HEK293 (cell line): Measurements from ENCODE around the gene CUEDC1.
A peak's percentile ranks its signal among the peaks of the same experiment; 100 is the strongest.

Experiments
- CTCF ChIA-PET: fragments of 350-600 bp; formaldehyde crosslinking; extraction: SDS; loops from one replicate; lab custom pipeline; 2021; ENCODE audit warnings: antibody characterized with exemption; lab: Yijun Ruan, JAX
- POLR2A ChIA-PET: fragments of 300-600 bp; formaldehyde crosslinking; extraction: SDS; loops from one replicate; lab custom pipeline; 2020; ENCODE audit warnings: antibody characterized with exemption, inconsistent platforms; lab: Yijun Ruan, JAX
- H3K27ac ChIP-seq: fragments of 200-500 bp; sonication (Bioruptor generic); 2 replicates; pipeline ENCODE4 v1.5.1; 2014; ENCODE audit warnings: low read depth, low read length, control low read depth, inconsistent platforms; ENCODE audit errors: extremely low read depth
- H3K36me3 ChIP-seq, 2 experiments: fragments of 200-500 bp in 1 of 2; sonication (Bioruptor generic) in 1 of 2; 1 replicate in 1 of 2; 2 replicates in 1 of 2; pipeline ENCODE4 v1.5.1; 2014 to 2017; ENCODE audit warnings: inconsistent platforms in 2 of 2, low read length in 2 of 2; ENCODE audit not compliant: control insufficient read depth in 2 of 2, insufficient read depth in 1 of 2
- H3K4me1 ChIP-seq: fragments of 200-500 bp; sonication (Bioruptor generic); 2 replicates; pipeline ENCODE4 v1.5.1; 2014; ENCODE audit warnings: mild to moderate bottlenecking, low read length, inconsistent platforms; ENCODE audit not compliant: control insufficient read depth, insufficient read depth
- H3K4me3 ChIP-seq: 2 replicates; pipeline ENCODE4 v1.5.1; 2011; ENCODE audit warnings: low read depth, mild to moderate bottlenecking, control low read depth, low read length, moderate library complexity
- H3K9me3 ChIP-seq: fragments of 200-500 bp; sonication (Bioruptor generic); 2 replicates; pipeline ENCODE4 v1.5.1; 2014; ENCODE audit warnings: low read depth, low read length, inconsistent platforms; ENCODE audit not compliant: control insufficient read depth, insufficient read depth
- FEZF1 ChIP-seq: fragments of 450-650 bp; formaldehyde crosslinking; IDR thresholded peaks from 2 replicates; pipeline ENCODE4 v1.5.1; 2016; ENCODE audit warnings: missing biosample characterization, missing genetic modification characterization
- GFI1B ChIP-seq: fragments of 450-650 bp; formaldehyde crosslinking; IDR thresholded peaks from 2 replicates; pipeline ENCODE4 v1.5.1; 2016; ENCODE audit warnings: missing biosample characterization, missing genetic modification characterization
- GLI2 ChIP-seq: fragments of 450-650 bp; formaldehyde crosslinking; IDR thresholded peaks from 2 replicates; pipeline ENCODE4; 2017; ENCODE audit warnings: missing biosample characterization, missing genetic modification characterization, low read depth, borderline replicate concordance
- GLIS1 ChIP-seq: fragments of 450-650 bp; formaldehyde crosslinking; IDR thresholded peaks from 2 replicates; pipeline ENCODE4 v1.5.1; 2016; ENCODE audit warnings: missing biosample characterization, missing genetic modification characterization
- IKZF3 ChIP-seq: fragments of 450-650 bp; IDR thresholded peaks from 2 replicates; pipeline ENCODE4 v1.5.0; 2018; ENCODE audit warnings: missing biosample characterization, mild to moderate bottlenecking, missing genetic modification characterization, moderate library complexity
- KLF1 ChIP-seq: fragments of 450-650 bp; formaldehyde crosslinking; IDR thresholded peaks from 2 replicates; pipeline ENCODE4 v1.5.1; 2016; ENCODE audit warnings: missing biosample characterization, missing genetic modification characterization
- KLF9 ChIP-seq: fragments of 450-650 bp; formaldehyde crosslinking; IDR thresholded peaks from 2 replicates; pipeline ENCODE4 v1.5.1; 2016; ENCODE audit warnings: missing biosample characterization, missing genetic modification characterization, low read depth
- PRDM1 ChIP-seq: fragments of 450-650 bp; formaldehyde crosslinking; IDR thresholded peaks from 2 replicates; pipeline ENCODE4; 2016; ENCODE audit warnings: missing biosample characterization, missing genetic modification characterization
- SCRT2 ChIP-seq: fragments of 450-650 bp; formaldehyde crosslinking; IDR thresholded peaks from 2 replicates; pipeline ENCODE4 v1.5.1; 2016; ENCODE audit warnings: missing biosample characterization, missing genetic modification characterization
- SETDB1 ChIP-seq: IDR thresholded peaks from one replicate; pipeline ENCODE4 v1.6.1; 2017; ENCODE audit warnings: mild to moderate bottlenecking, low read length, moderate library complexity, mixed read lengths; ENCODE audit not compliant: insufficient read length
- SP2 ChIP-seq: fragments of 450-650 bp; formaldehyde crosslinking; IDR thresholded peaks from 2 replicates; pipeline ENCODE4 v1.5.1; 2016; ENCODE audit warnings: missing biosample characterization, missing genetic modification characterization
- ZNF140 ChIP-seq: fragments of 450-650 bp; formaldehyde crosslinking; IDR thresholded peaks from 2 replicates; pipeline ENCODE4 v1.5.1; 2016; ENCODE audit warnings: missing biosample characterization, missing genetic modification characterization
- ZNF366 ChIP-seq: fragments of 450-650 bp; formaldehyde crosslinking; conservative IDR thresholded peaks from 2 replicates; pipeline ENCODE4 v1.5.1; 2016; ENCODE audit warnings: missing biosample characterization, missing genetic modification characterization
- ZNF404 ChIP-seq: fragments of 450-650 bp; formaldehyde crosslinking; IDR thresholded peaks from 2 replicates; pipeline ENCODE4 v1.5.1; 2017; ENCODE audit warnings: missing biosample characterization, missing genetic modification characterization
- ZNF521 ChIP-seq: fragments of 450-650 bp; formaldehyde crosslinking; IDR thresholded peaks from 2 replicates; pipeline ENCODE4 v1.5.1; 2017; ENCODE audit warnings: missing biosample characterization, mild to moderate bottlenecking, missing genetic modification characterization
- ZNF529 ChIP-seq: fragments of 450-650 bp; formaldehyde crosslinking; IDR thresholded peaks from 2 replicates; pipeline ENCODE4 v1.5.1; 2017; ENCODE audit warnings: missing genetic modification characterization, missing biosample characterization; ENCODE audit not compliant: insufficient replicate concordance
- ZNF561 ChIP-seq: fragments of 450-650 bp; IDR thresholded peaks from 2 replicates; pipeline ENCODE4 v1.5.1; 2018; ENCODE audit warnings: missing biosample characterization, missing genetic modification characterization, borderline replicate concordance
- ZNF621 ChIP-seq: fragments of 450-650 bp; formaldehyde crosslinking; IDR thresholded peaks from 2 replicates; pipeline ENCODE4 v1.5.1; 2017; ENCODE audit warnings: missing biosample characterization, missing genetic modification characterization
- ZNF623 ChIP-seq: fragments of 450-650 bp; formaldehyde crosslinking; IDR thresholded peaks from 2 replicates; pipeline ENCODE4 v1.5.1; 2016; ENCODE audit warnings: missing biosample characterization, missing genetic modification characterization
- ZNF624 ChIP-seq: fragments of 450-650 bp; formaldehyde crosslinking; IDR thresholded peaks from 2 replicates; pipeline ENCODE4 v1.5.1; 2017; ENCODE audit warnings: missing biosample characterization, missing genetic modification characterization
- ZNF677 ChIP-seq: fragments of 450-650 bp; IDR thresholded peaks from 2 replicates; pipeline ENCODE4 v1.5.0; 2018; ENCODE audit warnings: missing biosample characterization, mild to moderate bottlenecking, missing genetic modification characterization, moderate library complexity
- ZNF777 ChIP-seq: fragments of 450-650 bp; formaldehyde crosslinking; IDR thresholded peaks from 2 replicates; pipeline ENCODE4 v1.5.1; 2017; ENCODE audit warnings: missing biosample characterization, missing genetic modification characterization, borderline replicate concordance
- TF ChIP-seq, protein P1 (sequence below): fragments of 450-650 bp; formaldehyde crosslinking; conservative IDR thresholded peaks from 2 replicates; pipeline ENCODE4 v1.5.1; 2016; ENCODE audit warnings: low read depth, missing biosample characterization, missing genetic modification characterization
- TF ChIP-seq, protein P2 (sequence below): fragments of 450-650 bp; IDR thresholded peaks from 2 replicates; pipeline ENCODE4 v1.5.1; 2018; ENCODE audit warnings: missing biosample characterization, missing genetic modification characterization
- TF ChIP-seq, protein P3 (sequence below): fragments of 450-650 bp; formaldehyde crosslinking; IDR thresholded peaks from 2 replicates; pipeline ENCODE4 v1.5.1; 2017; ENCODE audit warnings: missing biosample characterization, missing genetic modification characterization

The CUEDC1 gene

DNA sequence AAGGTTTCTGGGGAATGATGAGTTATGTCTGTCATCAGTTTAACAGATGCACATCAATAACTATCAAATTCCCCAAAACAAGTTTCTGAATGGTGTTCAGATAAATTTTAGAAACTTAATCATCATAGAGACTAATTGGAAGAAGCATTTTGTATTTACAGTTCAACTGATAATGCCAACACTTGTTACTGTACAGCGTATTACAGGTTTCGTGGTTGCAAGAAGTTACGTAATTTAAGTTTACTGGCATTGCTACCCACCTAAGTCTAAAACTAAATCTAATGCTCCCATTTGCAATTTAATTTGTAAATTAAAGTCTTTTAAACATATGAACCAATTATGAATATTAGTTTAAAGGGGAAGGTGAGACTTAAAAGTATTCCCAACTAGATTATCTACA is 48.8 kb upstream of the CUEDC1 start:
- Histone ChIP-seq H3K27ac (no peak overlapping the region), H3K4me1 (peaks cover 22% of the 10 kb centered on the region), H3K4me3 (no peak overlapping the region), H3K9me3 (no peaks in the 10 kb centered on the region), H3K36me3 (peaks cover 57 to 71% of the 10 kb centered on the region in 2 experiments)
- ChIA-PET CTCF (interaction anchor here (0.6 to 0.7 kb wide), 2 partner anchors 18 to 80 kb away, joined by 3 read pairs; no protein-coding TSS in a partner anchor), POLR2A (interaction anchor here (1.4 kb wide), 1 partner anchor 79 kb away, joined by 5 read pairs; the partner anchor contains the start of gene DYNLL2)
- TF ChIP-seq, protein P1, sequence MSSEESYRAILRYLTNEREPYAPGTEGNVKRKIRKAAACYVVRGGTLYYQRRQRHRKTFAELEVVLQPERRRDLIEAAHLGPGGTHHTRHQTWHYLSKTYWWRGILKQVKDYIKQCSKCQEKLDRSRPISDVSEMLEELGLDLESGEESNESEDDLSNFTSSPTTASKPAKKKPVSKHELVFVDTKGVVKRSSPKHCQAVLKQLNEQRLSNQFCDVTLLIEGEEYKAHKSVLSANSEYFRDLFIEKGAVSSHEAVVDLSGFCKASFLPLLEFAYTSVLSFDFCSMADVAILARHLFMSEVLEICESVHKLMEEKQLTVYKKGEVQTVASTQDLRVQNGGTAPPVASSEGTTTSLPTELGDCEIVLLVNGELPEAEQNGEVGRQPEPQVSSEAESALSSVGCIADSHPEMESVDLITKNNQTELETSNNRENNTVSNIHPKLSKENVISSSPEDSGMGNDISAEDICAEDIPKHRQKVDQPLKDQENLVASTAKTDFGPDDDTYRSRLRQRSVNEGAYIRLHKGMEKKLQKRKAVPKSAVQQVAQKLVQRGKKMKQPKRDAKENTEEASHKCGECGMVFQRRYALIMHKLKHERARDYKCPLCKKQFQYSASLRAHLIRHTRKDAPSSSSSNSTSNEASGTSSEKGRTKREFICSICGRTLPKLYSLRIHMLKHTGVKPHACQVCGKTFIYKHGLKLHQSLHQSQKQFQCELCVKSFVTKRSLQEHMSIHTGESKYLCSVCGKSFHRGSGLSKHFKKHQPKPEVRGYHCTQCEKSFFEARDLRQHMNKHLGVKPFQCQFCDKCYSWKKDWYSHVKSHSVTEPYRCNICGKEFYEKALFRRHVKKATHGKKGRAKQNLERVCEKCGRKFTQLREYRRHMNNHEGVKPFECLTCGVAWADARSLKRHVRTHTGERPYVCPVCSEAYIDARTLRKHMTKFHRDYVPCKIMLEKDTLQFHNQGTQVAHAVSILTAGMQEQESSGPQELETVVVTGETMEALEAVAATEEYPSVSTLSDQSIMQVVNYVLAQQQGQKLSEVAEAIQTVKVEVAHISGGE (tag by site-specific recombination): no peak
- TF ChIP-seq ZNF561 (tag by site-specific recombination) (no peak), GFI1B (no peak), KLF1 (no peak), ZNF624 (no peak), ZNF677 (tag by site-specific recombination) (no peak), SETDB1 (no peak), GLI2 (tag by site-specific recombination) (0 out of 2 replicates have a peak, but pooled peaks have one; percentile 13), ZNF777 (tag by site-specific recombination) (no peak), SP2 (tag by site-specific recombination) (no peak), ZNF404 (no peak), SCRT2 (tag by site-specific recombination) (peak; percentile 78), GLIS1 (tag by site-specific recombination) (no peak), ZNF623 (tag by site-specific recombination) (no peak)
- TF ChIP-seq, protein P2, sequence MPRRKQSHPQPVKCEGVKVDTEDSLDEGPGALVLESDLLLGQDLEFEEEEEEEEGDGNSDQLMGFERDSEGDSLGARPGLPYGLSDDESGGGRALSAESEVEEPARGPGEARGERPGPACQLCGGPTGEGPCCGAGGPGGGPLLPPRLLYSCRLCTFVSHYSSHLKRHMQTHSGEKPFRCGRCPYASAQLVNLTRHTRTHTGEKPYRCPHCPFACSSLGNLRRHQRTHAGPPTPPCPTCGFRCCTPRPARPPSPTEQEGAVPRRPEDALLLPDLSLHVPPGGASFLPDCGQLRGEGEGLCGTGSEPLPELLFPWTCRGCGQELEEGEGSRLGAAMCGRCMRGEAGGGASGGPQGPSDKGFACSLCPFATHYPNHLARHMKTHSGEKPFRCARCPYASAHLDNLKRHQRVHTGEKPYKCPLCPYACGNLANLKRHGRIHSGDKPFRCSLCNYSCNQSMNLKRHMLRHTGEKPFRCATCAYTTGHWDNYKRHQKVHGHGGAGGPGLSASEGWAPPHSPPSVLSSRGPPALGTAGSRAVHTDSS (tag by site-specific recombination): no peak
- TF ChIP-seq, protein P3, sequence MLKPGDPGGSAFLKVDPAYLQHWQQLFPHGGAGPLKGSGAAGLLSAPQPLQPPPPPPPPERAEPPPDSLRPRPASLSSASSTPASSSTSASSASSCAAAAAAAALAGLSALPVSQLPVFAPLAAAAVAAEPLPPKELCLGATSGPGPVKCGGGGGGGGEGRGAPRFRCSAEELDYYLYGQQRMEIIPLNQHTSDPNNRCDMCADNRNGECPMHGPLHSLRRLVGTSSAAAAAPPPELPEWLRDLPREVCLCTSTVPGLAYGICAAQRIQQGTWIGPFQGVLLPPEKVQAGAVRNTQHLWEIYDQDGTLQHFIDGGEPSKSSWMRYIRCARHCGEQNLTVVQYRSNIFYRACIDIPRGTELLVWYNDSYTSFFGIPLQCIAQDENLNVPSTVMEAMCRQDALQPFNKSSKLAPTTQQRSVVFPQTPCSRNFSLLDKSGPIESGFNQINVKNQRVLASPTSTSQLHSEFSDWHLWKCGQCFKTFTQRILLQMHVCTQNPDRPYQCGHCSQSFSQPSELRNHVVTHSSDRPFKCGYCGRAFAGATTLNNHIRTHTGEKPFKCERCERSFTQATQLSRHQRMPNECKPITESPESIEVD (tag by site-specific recombination): peak; percentile 50; the same call in 1 of the 2 replicates

DNA sequence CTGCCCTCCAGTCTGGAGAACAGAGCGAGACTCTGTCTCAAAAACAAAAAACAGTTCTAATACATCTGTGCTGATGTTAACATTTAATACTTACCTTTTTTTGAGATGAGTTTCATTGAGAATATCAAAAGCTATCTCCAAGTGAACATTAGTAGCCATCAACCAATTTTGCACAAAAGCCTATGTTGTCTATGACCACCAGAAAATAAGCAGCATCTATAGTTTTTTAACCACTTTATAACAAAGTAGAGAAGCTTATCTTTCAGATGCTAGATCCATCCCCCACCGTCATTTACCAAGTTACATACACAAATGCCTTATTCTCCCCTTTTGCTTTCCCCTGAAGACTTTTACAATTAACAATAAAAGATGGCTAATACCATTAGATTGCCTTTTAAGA is 47.8 kb upstream of the CUEDC1 start:
- peaks cover 60 to 82% of the 10 kb centered on the region in 2 experiments for H3K36me3 ChIP-seq
- no peak overlapping the region for H3K4me3 ChIP-seq
- CTCF ChIA-PET: interaction anchor here (0.8 to 15.7 kb wide), 5 partner anchors 9 to 325 kb away, joined by 3 to 434 read pairs (median 5); partner anchors contain the start of gene MRPS23
- H3K9me3 ChIP-seq: no peaks in the 10 kb centered on the region
- H3K27ac ChIP-seq: 0 out of 2 replicates have a peak overlapping the region, but pooled peaks have one; percentile 24
- TF ChIP-seq ZNF621 (tag by site-specific recombination): no peak
- TF ChIP-seq FEZF1 (tag by site-specific recombination): no peak
- no peak for TF ChIP-seq PRDM1 (tag by site-specific recombination)
- TF ChIP-seq ZNF623 (tag by site-specific recombination): no peak
- no peak for TF ChIP-seq ZNF404
- TF ChIP-seq IKZF3 (tag by site-specific recombination): no peak
- TF ChIP-seq ZNF140 (tag by site-specific recombination): no peak
- TF ChIP-seq ZNF521 (tag by site-specific recombination): no peak
- TF ChIP-seq KLF9: no peak
- no peak for TF ChIP-seq ZNF366 (tag by site-specific recombination)
- no peak for TF ChIP-seq ZNF529 (tag by site-specific recombination)
- POLR2A ChIA-PET: interaction anchor here (1.4 kb wide), 1 partner anchor 80 kb away, joined by 5 read pairs; the partner anchor contains the start of gene DYNLL2
- peaks cover 22% of the 10 kb centered on the region for H3K4me1 ChIP-seq
